ENCODE data around the gene NEURL2. TPM values are rescaled to one million over a fixed set of nuclear protein-coding genes. Genes with fewer than 3 reads are reported as not detected.

The NEURL2 gene
- total RNA-seq, 1 experiment from 2014 or later: 3.3 TPM

DNA sequence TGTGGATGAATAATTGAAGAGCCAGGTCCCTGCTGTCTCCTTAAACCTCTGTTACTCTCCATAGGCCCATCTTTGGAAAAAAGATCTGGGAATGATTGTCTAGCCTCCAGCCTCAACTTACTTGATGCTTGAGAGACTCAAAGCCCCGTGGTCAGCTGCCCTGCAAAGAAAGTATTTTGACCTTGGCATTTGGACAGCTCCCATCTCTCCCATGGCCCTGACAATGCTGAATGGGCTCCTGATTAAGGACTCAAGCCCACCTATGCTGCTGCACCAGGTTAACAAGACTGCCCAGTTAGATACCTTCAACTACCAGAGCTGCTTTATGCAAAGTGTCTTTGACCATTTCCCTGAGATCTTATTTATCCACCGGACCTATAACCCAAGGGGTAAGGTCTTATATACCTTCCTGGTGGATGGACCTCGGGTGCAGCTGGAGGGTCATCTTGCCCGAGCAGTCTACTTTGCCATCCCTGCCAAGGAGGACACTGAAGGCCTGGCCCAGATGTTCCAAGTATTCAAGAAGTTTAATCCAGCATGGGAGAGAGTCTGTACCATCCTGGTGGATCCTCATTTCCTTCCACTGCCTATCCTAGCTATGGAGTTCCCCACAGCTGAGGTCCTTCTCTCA is 8.4 kb downstream of the NEURL2 start:
- TF ChIP-seq, protein P1, sequence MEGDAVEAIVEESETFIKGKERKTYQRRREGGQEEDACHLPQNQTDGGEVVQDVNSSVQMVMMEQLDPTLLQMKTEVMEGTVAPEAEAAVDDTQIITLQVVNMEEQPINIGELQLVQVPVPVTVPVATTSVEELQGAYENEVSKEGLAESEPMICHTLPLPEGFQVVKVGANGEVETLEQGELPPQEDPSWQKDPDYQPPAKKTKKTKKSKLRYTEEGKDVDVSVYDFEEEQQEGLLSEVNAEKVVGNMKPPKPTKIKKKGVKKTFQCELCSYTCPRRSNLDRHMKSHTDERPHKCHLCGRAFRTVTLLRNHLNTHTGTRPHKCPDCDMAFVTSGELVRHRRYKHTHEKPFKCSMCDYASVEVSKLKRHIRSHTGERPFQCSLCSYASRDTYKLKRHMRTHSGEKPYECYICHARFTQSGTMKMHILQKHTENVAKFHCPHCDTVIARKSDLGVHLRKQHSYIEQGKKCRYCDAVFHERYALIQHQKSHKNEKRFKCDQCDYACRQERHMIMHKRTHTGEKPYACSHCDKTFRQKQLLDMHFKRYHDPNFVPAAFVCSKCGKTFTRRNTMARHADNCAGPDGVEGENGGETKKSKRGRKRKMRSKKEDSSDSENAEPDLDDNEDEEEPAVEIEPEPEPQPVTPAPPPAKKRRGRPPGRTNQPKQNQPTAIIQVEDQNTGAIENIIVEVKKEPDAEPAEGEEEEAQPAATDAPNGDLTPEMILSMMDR (conservative IDR thresholded peaks at IDR 0.05; ENCODE audit: low read depth, low read length): no peak
- TF ChIP-seq EZH2 (IDR thresholded peaks at IDR 0.05; ENCODE audit: borderline replicate concordance, low read depth, low read length, poor library complexity, severe bottlenecking): no peak
- ChIA-PET POLR2A (ENCODE audit: low non-redundant PET) (no interaction called here), CTCF (no interaction called here)
- H3K36me3 ChIP-seq (ENCODE audit: insufficient read depth, low read length, poor library complexity, severe bottlenecking): peaks cover 21% of the 10 kb centered on the region
- no peaks in the 10 kb centered on the region for H3K4me1 ChIP-seq (ENCODE audit: insufficient read depth, low read length, poor library complexity, severe bottlenecking)
- BruUV-seq (replicated peaks): no TSS peak
- no peak overlapping the region for H3K27ac ChIP-seq (ENCODE audit: low read depth, low read length, poor library complexity, severe bottlenecking)
- H3K27me3 ChIP-seq (replicated peaks; ENCODE audit: insufficient read depth, low read depth, low read length, poor library complexity): no peaks in the 10 kb centered on the region
- intact Hi-C loops (cut with micrococcal nuclease; ENCODE audit: unreplicated experiment): no loop called here
- no peak overlapping the region for H3K4me3 ChIP-seq (ENCODE audit: low read depth, low read length, poor library complexity, severe bottlenecking)
- no peaks in the 10 kb centered on the region for H3K9me3 ChIP-seq (ENCODE audit: low read depth, low read length, poor library complexity, severe bottlenecking)
- no peak for DNase-seq (ENCODE audit: low spot score)

DNA sequence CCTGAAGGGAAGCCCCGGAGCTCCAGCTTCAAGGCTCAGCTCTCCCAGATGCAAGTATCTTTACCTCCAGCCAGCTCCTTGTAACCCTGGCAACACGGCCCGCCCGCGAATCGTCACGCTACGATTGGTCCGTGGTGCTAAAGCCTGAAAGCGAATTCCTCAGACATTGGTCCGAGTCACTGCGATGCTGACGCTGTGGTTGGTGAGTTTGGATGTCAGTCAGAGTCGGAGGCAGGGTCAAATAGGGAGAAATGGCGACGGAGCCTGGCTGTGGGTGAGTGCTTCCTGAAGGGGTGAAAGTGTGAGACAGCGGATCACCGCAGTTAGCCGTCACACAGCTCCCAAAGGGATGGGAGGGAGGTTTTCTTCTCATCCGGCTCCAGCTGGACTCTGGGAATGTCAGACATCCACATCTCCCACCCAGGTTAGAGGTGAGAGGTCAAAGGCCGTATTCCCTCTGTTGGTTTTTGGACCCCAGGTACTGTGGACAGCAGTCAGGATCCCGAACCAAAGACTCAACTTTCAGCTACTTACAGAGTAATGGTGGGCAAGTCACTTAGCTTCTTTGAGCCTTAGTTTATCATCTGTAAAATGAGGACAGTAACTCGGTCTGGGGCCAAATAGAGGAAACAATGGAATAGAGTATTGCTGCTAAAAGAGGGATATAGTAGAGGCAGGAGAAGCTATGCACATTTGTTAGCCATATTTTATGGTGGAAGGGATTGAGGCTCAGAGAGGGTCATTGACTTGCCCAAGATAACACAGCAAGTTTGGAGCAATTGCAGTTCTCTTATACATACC is 9.8 kb downstream of the NEURL2 start, which contains the start of gene ZSWIM1:
TSS of gene ZSWIM1 (plus strand) at position 240 of the 801 bp plus-strand sequence. CDS start 1,366 bp downstream, outside the sequence.
- CTCF ChIA-PET: interaction anchor here (0.6 to 0.9 kb wide), 2 partner anchors 85 to 89 kb away, joined by 3 to 4 read pairs; no protein-coding TSS in a partner anchor
- peak within 1 kb of the TSS; percentile 66 for H3K27ac ChIP-seq (ENCODE audit: low read depth, low read length, poor library complexity, severe bottlenecking)

DNA sequence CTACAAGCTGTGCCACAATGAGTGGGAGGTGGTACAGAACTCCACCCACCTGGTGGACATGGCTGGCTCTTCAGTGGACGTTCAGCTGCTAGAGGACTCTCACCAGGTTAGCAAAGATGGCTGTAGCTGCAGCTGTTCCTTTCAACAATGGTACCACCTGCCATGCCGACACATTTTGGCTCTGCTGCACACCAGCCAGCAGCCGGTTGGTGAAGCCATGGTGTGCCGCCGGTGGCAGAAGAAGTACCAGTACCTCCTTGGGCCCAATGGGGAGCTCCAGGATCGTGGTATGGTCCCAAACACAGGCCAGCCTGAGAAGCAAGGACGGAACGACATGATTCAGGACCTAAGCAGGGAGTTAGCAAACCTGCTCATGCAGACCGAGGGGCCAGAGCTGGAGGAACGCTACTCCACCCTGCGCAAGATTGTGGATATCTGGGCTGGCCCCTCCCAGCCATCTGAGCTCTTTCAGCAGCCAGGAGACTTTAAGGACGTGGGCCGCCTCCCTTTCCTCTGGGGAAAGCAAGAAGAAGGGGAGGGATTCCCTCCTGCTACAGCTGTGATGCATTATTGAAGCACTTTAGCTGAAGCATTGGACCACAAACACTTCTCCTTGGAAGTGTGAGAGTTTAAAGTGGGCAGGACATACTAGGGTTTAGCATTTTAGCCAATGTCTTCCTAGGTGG is 12.8 kb downstream of the NEURL2 start:
- TF ChIP-seq, protein P1 (conservative IDR thresholded peaks at IDR 0.05; ENCODE audit: low read depth, low read length): no peak
- TF ChIP-seq EZH2 (IDR thresholded peaks at IDR 0.05; ENCODE audit: borderline replicate concordance, low read depth, low read length, poor library complexity, severe bottlenecking): no peak
- intact Hi-C loops (cut with micrococcal nuclease; ENCODE audit: unreplicated experiment): no loop called here
- Histone ChIP-seq H3K9me3 (ENCODE audit: low read depth, low read length, poor library complexity, severe bottlenecking) (no peaks in the 10 kb centered on the region), H3K4me1 (ENCODE audit: insufficient read depth, low read length, poor library complexity, severe bottlenecking) (no peaks in the 10 kb centered on the region), H3K36me3 (ENCODE audit: insufficient read depth, low read length, poor library complexity, severe bottlenecking) (peaks cover 12% of the 10 kb centered on the region), H3K27ac (ENCODE audit: low read depth, low read length, poor library complexity, severe bottlenecking) (no peak overlapping the region), H3K4me3 (ENCODE audit: low read depth, low read length, poor library complexity, severe bottlenecking) (no peak overlapping the region), H3K27me3 (replicated peaks; ENCODE audit: insufficient read depth, low read depth, low read length, poor library complexity) (no peaks in the 10 kb centered on the region)
- CTCF ChIA-PET: no interaction called here
- no peak for DNase-seq (ENCODE audit: low spot score)
- BruUV-seq (replicated peaks): no TSS peak
- POLR2A ChIA-PET (ENCODE audit: low non-redundant PET): no interaction called here

More for the DNA sequence above, 9.8 kb downstream of the NEURL2 start, which contains the start of gene ZSWIM1:
- Histone ChIP-seq H3K4me3 (ENCODE audit: low read depth, low read length, poor library complexity, severe bottlenecking) (peak within 1 kb of the TSS; percentile 55), H3K36me3 (ENCODE audit: insufficient read depth, low read length, poor library complexity, severe bottlenecking) (peaks cover 21% of the 10 kb centered on the region), H3K4me1 (ENCODE audit: insufficient read depth, low read length, poor library complexity, severe bottlenecking) (no peaks in the 10 kb centered on the region), H3K9me3 (ENCODE audit: low read depth, low read length, poor library complexity, severe bottlenecking) (no peaks in the 10 kb centered on the region), H3K27me3 (replicated peaks; ENCODE audit: insufficient read depth, low read depth, low read length, poor library complexity) (no peaks in the 10 kb centered on the region)
- intact Hi-C loops (cut with micrococcal nuclease; ENCODE audit: unreplicated experiment): no loop called here
- POLR2A ChIA-PET (ENCODE audit: low non-redundant PET): no interaction called here
- peak; percentile 100 for DNase-seq (ENCODE audit: low spot score)
- BruUV-seq (replicated peaks): TSS peak; percentile 80
- TF ChIP-seq EZH2 (IDR thresholded peaks at IDR 0.05; ENCODE audit: borderline replicate concordance, low read depth, low read length, poor library complexity, severe bottlenecking): no peak
- TF ChIP-seq, protein P1 (conservative IDR thresholded peaks at IDR 0.05; ENCODE audit: low read depth, low read length): no peak

Data from A673 (cell line).